LNCaP clone FGC (cell line): Measurements from ENCODE around the gene DMPK.

ENCODE experiments used
- DNase-seq: peaks from one replicate; pipeline ENCODE4 v3.0.0-alpha.2; 2011; ENCODE audit warnings: low read depth
- H3K4me3 ChIP-seq: 2 replicates; pipeline ENCODE4 v1.5.1; 2011; ENCODE audit warnings: mild to moderate bottlenecking, low read depth, low read length, control low read depth
- CTCF ChIP-seq: IDR thresholded peaks from 2 replicates; pipeline ENCODE4 v1.5.1; 2012; ENCODE audit warnings: mild to moderate bottlenecking; ENCODE audit not compliant: control insufficient read depth, insufficient read depth; ENCODE audit errors: extremely low read depth

Gene DMPK

DNA sequence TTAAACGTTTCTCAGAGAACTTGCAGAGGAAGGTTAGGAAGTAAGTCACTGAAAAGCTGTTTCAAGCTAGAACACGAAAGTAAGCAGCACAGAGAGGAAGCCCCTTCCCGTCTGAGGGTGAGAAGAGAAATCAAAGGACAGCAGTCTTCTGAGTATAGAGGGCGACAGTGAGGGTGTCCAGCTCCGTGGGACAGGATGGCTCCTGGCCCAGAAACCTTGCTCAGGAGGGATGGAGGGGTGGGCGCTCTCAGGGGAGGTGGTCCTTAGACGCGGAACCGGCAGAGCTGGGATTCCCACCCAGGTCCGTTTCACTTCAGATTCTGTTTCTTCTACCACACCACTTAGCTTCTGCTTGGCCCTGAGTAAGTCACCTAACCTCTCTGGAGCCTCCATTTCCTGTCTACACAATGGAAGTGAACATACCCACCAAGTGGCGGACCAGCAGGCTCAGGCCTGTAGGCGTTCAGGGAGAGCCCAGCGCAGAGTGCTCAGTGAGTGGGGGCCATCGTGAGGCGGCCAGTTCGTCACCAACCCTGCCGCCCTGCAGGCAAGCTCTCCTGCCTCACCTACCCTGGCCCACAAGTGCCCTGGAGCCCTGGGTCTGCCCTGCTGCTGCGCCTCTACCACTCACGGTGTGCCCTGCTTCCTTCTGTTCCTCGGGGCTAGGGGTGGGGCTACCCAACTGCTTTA lies 38.3 kb upstream of the DMPK start:
- DNase-seq: no peak
- H3K4me3 ChIP-seq: no peak overlapping the region
- no peak for TF ChIP-seq CTCF

GRCh38 chr19:45819769-45820168 lies 37.5 kb upstream of the DMPK start:
- TF ChIP-seq CTCF: no peak
- no peak for DNase-seq
- H3K4me3 ChIP-seq: no peak overlapping the region

- TF ChIP-seq CTCF: no peak
- no peak overlapping the region for H3K4me3 ChIP-seq
- no peak for DNase-seq
These were observed 35.5 kb upstream of the DMPK start for GRCh38 chr19:45817725-45818301.

DNA sequence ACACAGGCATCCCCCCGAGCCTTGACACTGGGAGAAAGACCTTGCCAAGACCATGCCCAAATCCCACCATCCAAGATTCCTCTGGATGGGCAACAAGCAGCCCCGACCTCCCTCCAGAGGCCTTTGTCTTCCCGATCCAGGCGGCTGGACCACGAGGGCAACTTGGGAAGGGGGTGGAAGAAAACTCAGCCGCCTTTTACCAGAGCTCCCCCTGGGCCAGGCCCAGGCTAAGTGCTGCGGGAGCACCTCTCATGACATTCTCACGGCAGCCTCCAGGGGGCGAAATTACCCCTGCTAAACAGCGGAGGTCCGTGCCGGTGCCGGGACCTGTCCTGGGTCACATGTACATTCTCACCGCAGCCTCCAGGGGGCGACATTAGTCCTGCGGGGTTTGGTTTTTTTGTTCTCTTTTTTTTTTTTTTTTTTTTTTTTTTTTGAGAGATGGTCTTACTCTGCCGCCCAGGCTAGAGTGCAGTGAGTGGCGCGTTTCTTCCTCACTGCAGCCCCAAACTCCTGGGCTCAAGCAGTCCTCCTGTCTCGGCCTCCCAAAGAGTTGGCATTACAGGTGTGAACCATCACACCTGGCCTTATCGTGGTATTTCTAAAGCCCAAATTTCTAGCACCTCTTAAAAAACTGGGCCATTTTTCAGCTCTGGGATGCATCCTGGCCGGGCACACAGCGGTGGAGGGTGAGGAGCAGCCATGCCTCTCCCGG lies 34.9 kb upstream of the DMPK start:
- no peak overlapping the region for H3K4me3 ChIP-seq
- TF ChIP-seq CTCF: peak; percentile 69
- peak; percentile 58 for DNase-seq

- TF ChIP-seq CTCF: no peak
- H3K4me3 ChIP-seq: no peak overlapping the region
- no peak for DNase-seq
These were observed 34.1 kb upstream of the DMPK start for GRCh38 chr19:45816236-45817009.

DNA sequence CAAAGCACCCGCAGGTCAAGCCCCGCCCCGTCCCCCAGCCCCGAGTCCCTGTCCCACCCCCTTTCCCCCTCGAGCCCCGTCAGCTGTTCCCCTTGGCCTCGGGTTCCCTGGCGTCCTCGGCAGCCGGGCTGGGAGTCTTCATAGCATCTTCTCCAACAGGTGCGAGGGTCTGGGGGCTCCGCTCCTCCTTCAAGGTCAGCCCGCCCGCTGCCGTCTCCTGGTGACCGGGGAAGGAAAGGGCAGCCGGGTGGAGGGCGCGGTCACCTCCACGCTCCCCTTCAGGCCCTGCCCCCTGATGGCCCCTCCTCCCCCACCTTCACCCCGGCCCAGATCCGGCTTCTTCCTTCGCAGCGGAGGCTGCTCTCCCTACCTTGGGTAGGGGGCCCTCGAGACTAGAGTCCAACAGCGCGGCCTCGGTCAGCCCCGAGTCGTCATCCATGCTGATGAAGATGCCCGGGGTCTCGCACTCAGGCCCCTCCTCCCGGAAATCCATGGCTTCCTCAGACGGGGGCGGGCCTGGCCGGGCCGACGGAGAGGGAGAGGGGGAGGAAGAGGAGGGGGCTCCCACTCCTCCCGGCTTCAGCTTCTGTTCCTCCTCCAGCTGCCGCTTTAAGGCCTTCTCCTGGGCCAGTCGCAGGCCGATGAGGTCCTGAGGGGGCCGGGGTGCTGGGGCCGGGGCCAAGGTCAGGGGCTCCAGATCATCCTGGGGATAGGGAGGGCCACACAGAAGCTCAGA lies 33.4 kb upstream of the DMPK start:
- TF ChIP-seq CTCF: no peak
- no peak for DNase-seq
- no peak overlapping the region for H3K4me3 ChIP-seq
